SU-DHL-6 (cell line): Measurements from ENCODE around the gene HES4.

Experiments used
- H2AFZ ChIP-seq: fragments of 200-600 bp; sonication (generic); 2 replicates; pipeline ENCODE4 v1.6.1; 2014; ENCODE audit warnings: low read depth, mild to moderate bottlenecking, moderate library complexity, mixed read lengths, antibody characterized with exemption, low read length; ENCODE audit not compliant: severe bottlenecking
- H3F3A ChIP-seq: fragments of 200-600 bp; shearing (Covaris generic); 2 replicates; pipeline ENCODE4 v1.6.0; 2016; ENCODE audit warnings: antibody characterized with exemption, mild to moderate bottlenecking; ENCODE audit not compliant: insufficient read depth
- H3K27ac ChIP-seq: fragments of 200-600 bp; sonication (generic); 2 replicates; pipeline ENCODE4 v1.5.1; 2016; ENCODE audit warnings: low read depth, mild to moderate bottlenecking, low read length, moderate library complexity, mixed read lengths
- H3K27me3 ChIP-seq: fragments of 200-600 bp; sonication (generic), shearing (Covaris generic); 2 replicates; pipeline ENCODE4 v1.6.0; 2014; ENCODE audit warnings: mild to moderate bottlenecking, low read length
- H3K36me3 ChIP-seq: fragments of 200-600 bp; sonication (generic); 2 replicates; pipeline ENCODE4 v1.6.1; 2014; ENCODE audit warnings: mild to moderate bottlenecking, low read length, mixed read lengths
- H3K4me2 ChIP-seq: fragments of 300-600, 200-600 bp; shearing (Covaris generic), sonication (generic); 2 replicates; pipeline ENCODE4 v1.6.0; 2014; ENCODE audit warnings: low read length, low read depth, mild to moderate bottlenecking; ENCODE audit not compliant: poor library complexity, severe bottlenecking
- H3K4me3 ChIP-seq: fragments of 200-600 bp; sonication (generic); 2 replicates; pipeline ENCODE4 v1.5.1; 2014; ENCODE audit warnings: antibody characterized with exemption, low read length, mild to moderate bottlenecking, mixed read lengths; ENCODE audit not compliant: insufficient read depth, poor library complexity, severe bottlenecking
- H3K79me2 ChIP-seq: fragments of 200-600 bp; sonication (generic); 2 replicates; pipeline ENCODE4 v1.6.1; 2014; ENCODE audit warnings: mild to moderate bottlenecking, low read length, moderate library complexity; ENCODE audit not compliant: insufficient read depth
- H3K9ac ChIP-seq: fragments of 200-600 bp; sonication (generic); 2 replicates; pipeline ENCODE4 v1.7.0; 2014; ENCODE audit warnings: mild to moderate bottlenecking, low read length
- H3K9me2 ChIP-seq: fragments of 200-600 bp; sonication (generic); replicated peaks from 2 replicates; pipeline ENCODE4 v1.6.1; 2014; ENCODE audit warnings: low read length; ENCODE audit not compliant: insufficient read depth
- H3K9me3 ChIP-seq: fragments of 200-600 bp; sonication (generic); 2 replicates; pipeline ENCODE4 v1.6.1; 2014; ENCODE audit warnings: low read length, mixed read lengths; ENCODE audit not compliant: insufficient read depth
- H4K20me1 ChIP-seq: fragments of 200-600 bp; sonication (generic); 2 replicates; pipeline ENCODE4 v1.6.1; 2014; ENCODE audit warnings: low read depth, mild to moderate bottlenecking, antibody characterized with exemption, low read length, moderate library complexity, mixed read lengths
- CTCF ChIP-seq: fragments of 200-600 bp; sonication (generic); IDR thresholded peaks from one replicate; pipeline ENCODE4 v1.5.1; 2017; ENCODE audit warnings: antibody characterized with exemption, mild to moderate bottlenecking, low read length, moderate library complexity; ENCODE audit not compliant: insufficient read depth, poor library complexity, severe bottlenecking
- EZH2phosphoT487 ChIP-seq: fragments of 200-600 bp; sonication (generic), shearing (Covaris generic); conservative IDR thresholded peaks from 2 replicates; pipeline ENCODE4 v1.6.1; 2018; ENCODE audit warnings: mild to moderate bottlenecking, antibody characterized with exemption, low read length, moderate library complexity, mixed read lengths

The HES4 gene

DNA sequence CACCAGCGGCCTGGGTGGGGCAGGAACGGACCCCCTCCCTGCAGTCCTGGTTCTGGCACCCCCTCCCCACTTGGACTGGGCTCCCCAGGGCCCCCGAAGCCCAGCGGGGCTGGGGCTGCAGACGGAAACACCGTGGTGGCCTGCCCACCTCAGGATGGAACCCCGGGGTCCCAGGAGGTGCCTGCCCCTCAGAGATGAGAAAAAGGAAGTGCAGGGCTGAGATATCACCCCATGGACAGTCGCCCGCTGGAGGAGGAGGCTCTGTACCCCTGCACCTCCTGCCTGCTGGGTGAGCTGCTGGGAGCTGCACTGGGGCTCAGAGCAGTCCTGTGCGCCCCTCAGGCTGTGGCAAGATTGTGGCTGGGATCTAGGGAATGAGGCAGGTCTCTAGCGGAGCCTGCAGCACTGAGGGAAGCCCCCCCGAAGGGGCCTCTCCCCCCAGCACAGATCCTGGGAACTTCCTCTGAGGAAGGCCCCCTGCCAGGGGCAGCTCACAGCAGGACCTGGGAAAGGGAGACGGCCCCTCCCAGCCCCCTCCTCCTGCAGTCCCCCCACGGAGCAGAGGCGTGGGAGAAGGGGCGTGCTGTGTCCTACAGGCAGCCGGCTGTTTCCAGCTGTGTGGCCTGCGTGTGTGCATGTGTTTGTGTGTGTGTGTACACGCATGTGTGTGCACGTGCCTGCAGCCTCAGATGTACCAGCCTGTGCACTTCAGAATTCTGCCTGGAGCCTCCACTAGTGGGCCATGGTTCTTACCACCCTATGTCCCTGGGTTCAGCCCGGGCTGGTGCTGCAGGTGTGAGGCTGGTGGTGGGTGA, 26.9 kb upstream of the HES4 start:
- Histone ChIP-seq H3K4me2 (no peak overlapping the region), H4K20me1 (no peaks in the 10 kb centered on the region), H3K27me3 (no peaks in the 10 kb centered on the region), H2AFZ (no peak overlapping the region), H3K4me3 (no peak overlapping the region), H3K79me2 (no peaks in the 10 kb centered on the region), H3F3A (no peaks in the 10 kb centered on the region), H3K9me3 (no peaks in the 10 kb centered on the region), H3K9me2 (no peaks in the 10 kb centered on the region), H3K36me3 (no peaks in the 10 kb centered on the region), H3K9ac (no peak overlapping the region), H3K27ac (no peak overlapping the region)
- TF ChIP-seq CTCF: no peak

- H2AFZ ChIP-seq: no peak overlapping the region
- TF ChIP-seq EZH2phosphoT487 (no peak), CTCF (no peak)
- no peak overlapping the region for H3K4me2 ChIP-seq
- no peak overlapping the region for H3K9ac ChIP-seq
- no peak overlapping the region for H3K4me3 ChIP-seq
- no peaks in the 10 kb centered on the region for H3K79me2 ChIP-seq
- H3K27ac ChIP-seq: no peak overlapping the region
- H4K20me1 ChIP-seq: no peaks in the 10 kb centered on the region
- H3K27me3 ChIP-seq: no peaks in the 10 kb centered on the region
- H3K36me3 ChIP-seq: no peaks in the 10 kb centered on the region
- no peaks in the 10 kb centered on the region for H3F3A ChIP-seq
- no peaks in the 10 kb centered on the region for H3K9me3 ChIP-seq
- no peaks in the 10 kb centered on the region for H3K9me2 ChIP-seq
Observed at GRCh38 chr1:1025730-1026129, 25.8 kb upstream of the HES4 start.

GRCh38 chr1:1024771-1025699, 25.1 kb upstream of the HES4 start:
- H3K9ac ChIP-seq: no peak overlapping the region
- H3K27me3 ChIP-seq: no peaks in the 10 kb centered on the region
- no peaks in the 10 kb centered on the region for H3K36me3 ChIP-seq

More at GRCh38 chr1:1024771-1025699, 25.1 kb upstream of the HES4 start:
- Histone ChIP-seq H2AFZ (no peak overlapping the region), H4K20me1 (no peaks in the 10 kb centered on the region), H3K4me3 (no peak overlapping the region), H3F3A (no peaks in the 10 kb centered on the region), H3K9me2 (no peaks in the 10 kb centered on the region), H3K4me2 (no peak overlapping the region), H3K79me2 (no peaks in the 10 kb centered on the region), H3K9me3 (no peaks in the 10 kb centered on the region), H3K27ac (no peak overlapping the region)
- TF ChIP-seq CTCF: no peak
- TF ChIP-seq EZH2phosphoT487: no peak
